ENCODE data around the gene LRRN3. TPM values are rescaled to one million over a fixed set of nuclear protein-coding genes. Genes with fewer than 3 reads are reported as not detected.
A peak's percentile ranks its signal among the peaks of the same experiment; 100 is the strongest.

Gene LRRN3
- total and polyA plus RNA-seq, 4 donors = 0.42 to 13.7 (median 2.9) TPM

DNA sequence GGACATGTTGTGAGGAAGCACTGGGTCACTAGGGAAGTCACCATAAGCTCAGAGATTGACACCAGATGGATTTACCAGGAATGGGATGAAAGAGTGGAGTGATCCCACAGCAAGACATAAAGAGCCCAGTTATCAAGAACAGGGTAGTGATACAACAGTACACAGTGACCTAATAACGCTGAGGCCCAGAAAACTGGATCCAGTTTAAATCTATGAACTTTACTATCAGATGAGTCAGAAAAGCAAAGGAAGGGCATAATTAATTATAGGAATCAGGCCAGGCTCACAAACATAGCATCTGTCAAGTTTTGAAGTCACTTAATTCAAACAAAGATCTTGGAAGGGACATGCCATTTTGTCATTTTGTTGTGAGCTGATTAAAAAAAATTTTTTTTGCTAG, 73.5 kb downstream of the LRRN3 start:
- Histone ChIP-seq H3K36me3 (ENCODE audit: control insufficient read depth in 4 of 4, insufficient read depth in 4 of 4, low read length in 4 of 4) (no peaks in the 10 kb centered on the region), H3K9me3 (ENCODE audit: control insufficient read depth in 4 of 4, insufficient read depth in 3 of 4, low read length in 3 of 4) (no peaks in the 10 kb centered on the region), H3K27ac (ENCODE audit: low read depth in 1 of 2, low read length in 1 of 2) (no peak overlapping the region), H3K4me1 (ENCODE audit: control insufficient read depth in 5 of 5, insufficient read depth in 5 of 5, low read length in 5 of 5) (no peaks in the 10 kb centered on the region), H3K4me3 (no peak overlapping the region), H3K9ac (ENCODE audit: insufficient read depth in 1 of 2, low read length in 2 of 2) (no peak overlapping the region), H3K27me3 (ENCODE audit: control insufficient read depth in 3 of 3, insufficient read depth in 3 of 3, low read length in 2 of 3) (no peaks in the 10 kb centered on the region)
- TF ChIP-seq, protein P1, sequence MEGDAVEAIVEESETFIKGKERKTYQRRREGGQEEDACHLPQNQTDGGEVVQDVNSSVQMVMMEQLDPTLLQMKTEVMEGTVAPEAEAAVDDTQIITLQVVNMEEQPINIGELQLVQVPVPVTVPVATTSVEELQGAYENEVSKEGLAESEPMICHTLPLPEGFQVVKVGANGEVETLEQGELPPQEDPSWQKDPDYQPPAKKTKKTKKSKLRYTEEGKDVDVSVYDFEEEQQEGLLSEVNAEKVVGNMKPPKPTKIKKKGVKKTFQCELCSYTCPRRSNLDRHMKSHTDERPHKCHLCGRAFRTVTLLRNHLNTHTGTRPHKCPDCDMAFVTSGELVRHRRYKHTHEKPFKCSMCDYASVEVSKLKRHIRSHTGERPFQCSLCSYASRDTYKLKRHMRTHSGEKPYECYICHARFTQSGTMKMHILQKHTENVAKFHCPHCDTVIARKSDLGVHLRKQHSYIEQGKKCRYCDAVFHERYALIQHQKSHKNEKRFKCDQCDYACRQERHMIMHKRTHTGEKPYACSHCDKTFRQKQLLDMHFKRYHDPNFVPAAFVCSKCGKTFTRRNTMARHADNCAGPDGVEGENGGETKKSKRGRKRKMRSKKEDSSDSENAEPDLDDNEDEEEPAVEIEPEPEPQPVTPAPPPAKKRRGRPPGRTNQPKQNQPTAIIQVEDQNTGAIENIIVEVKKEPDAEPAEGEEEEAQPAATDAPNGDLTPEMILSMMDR (IDR thresholded peaks at IDR 0.05; ENCODE audit: control extremely low read depth, extremely low read depth) = no peak
- DNase-seq = no peak
- ATAC-seq (ENCODE audit: insufficient read depth, low FRiP score) = no peak
- 95 to 97% methylated on average over 1 of the region's 1 CpG for WGBS, 2 donors

DNA sequence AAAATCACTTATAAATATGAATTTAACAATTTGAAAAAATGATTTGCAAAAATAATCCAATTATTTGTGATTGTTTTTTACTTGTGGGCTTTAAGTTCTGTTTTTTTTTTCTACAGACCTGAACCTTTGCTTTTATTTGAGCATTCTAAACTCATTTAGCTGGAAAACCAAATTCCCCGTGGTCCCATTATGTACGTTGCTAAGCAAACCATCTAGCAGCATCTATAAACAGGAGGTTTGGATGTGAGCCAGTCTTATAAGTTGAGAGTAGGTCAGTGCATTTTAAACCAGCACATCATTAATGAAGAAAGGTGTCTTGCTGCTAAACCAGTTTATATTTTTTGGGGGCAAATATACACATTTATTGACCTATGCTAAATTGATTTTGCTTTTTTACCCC, 77.3 kb downstream of the LRRN3 start:
- 59 to 63% methylated on average over 2 of the region's 2 CpGs for WGBS, 2 donors
- ATAC-seq (ENCODE audit: insufficient read depth, low FRiP score) (no peak), DNase-seq (peak; percentile 23 to 89 (median 87))
- Histone ChIP-seq H3K27ac (ENCODE audit: low read depth in 1 of 2, low read length in 1 of 2) (no peak overlapping the region), H3K9ac (ENCODE audit: insufficient read depth in 1 of 2, low read length in 2 of 2) (no peak overlapping the region), H3K27me3 (ENCODE audit: control insufficient read depth in 3 of 3, insufficient read depth in 3 of 3, low read length in 2 of 3) (no peaks in the 10 kb centered on the region), H3K4me1 (ENCODE audit: control insufficient read depth in 5 of 5, insufficient read depth in 5 of 5, low read length in 5 of 5) (no peaks in the 10 kb centered on the region), H3K9me3 (ENCODE audit: control insufficient read depth in 4 of 4, insufficient read depth in 3 of 4, low read length in 3 of 4) (no peaks in the 10 kb centered on the region), H3K36me3 (ENCODE audit: control insufficient read depth in 4 of 4, insufficient read depth in 4 of 4, low read length in 4 of 4) (no peaks in the 10 kb centered on the region), H3K4me3 (no peak overlapping the region)
- TF ChIP-seq, protein P1 (IDR thresholded peaks at IDR 0.05; ENCODE audit: control extremely low read depth, extremely low read depth) = no peak

DNA sequence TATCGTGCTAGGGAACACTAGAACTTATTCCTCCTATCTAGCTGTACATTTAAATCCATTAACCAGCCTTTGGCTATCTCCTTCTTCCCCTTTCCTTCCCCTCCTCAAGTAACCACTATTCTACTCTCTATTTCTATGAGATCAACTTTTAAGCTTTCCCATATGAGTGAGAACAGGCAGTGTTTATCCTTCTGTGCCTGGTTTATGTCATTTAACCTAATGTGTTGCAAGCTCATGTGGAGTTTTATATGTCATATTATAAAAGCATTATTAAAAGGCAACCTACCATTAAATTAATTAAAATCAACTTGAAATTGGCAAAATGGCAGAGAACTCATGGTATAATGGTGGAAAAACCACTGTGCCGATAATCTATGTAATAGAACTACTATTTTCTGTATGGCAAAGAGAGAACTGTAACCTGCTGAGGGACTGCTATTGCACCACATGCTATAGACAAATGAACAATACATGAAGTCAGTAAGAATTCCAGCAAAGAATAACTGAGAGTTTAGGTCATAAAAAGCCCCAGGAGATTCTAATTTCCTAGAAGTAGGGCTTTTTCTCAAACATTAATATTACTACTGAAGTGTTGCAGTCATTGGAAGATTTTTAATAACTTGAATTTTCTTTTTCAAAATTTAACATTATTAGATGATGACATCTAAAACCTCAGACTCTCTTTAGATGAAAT, 81.8 kb downstream of the LRRN3 start:
- no peak for ATAC-seq (ENCODE audit: insufficient read depth, low FRiP score)
- no peaks in the 10 kb centered on the region for H3K9me3 ChIP-seq (ENCODE audit: control insufficient read depth in 4 of 4, insufficient read depth in 3 of 4, low read length in 3 of 4)
- no peak overlapping the region for H3K27ac ChIP-seq (ENCODE audit: low read depth in 1 of 2, low read length in 1 of 2)
- no peaks in the 10 kb centered on the region for H3K4me1 ChIP-seq (ENCODE audit: control insufficient read depth in 5 of 5, insufficient read depth in 5 of 5, low read length in 5 of 5)
- no peaks in the 10 kb centered on the region for H3K27me3 ChIP-seq (ENCODE audit: control insufficient read depth in 3 of 3, insufficient read depth in 3 of 3, low read length in 2 of 3)
- no peak for DNase-seq
- H3K36me3 ChIP-seq (ENCODE audit: control insufficient read depth in 4 of 4, insufficient read depth in 4 of 4, low read length in 4 of 4) = no peaks in the 10 kb centered on the region
- TF ChIP-seq, protein P1 (IDR thresholded peaks at IDR 0.05; ENCODE audit: control extremely low read depth, extremely low read depth) = no peak
- 87 to 94% methylated on average over 2 of the region's 2 CpGs for WGBS, 2 donors
- H3K4me3 ChIP-seq = no peak overlapping the region
- H3K9ac ChIP-seq (ENCODE audit: insufficient read depth in 1 of 2, low read length in 2 of 2) = no peak overlapping the region

DNA sequence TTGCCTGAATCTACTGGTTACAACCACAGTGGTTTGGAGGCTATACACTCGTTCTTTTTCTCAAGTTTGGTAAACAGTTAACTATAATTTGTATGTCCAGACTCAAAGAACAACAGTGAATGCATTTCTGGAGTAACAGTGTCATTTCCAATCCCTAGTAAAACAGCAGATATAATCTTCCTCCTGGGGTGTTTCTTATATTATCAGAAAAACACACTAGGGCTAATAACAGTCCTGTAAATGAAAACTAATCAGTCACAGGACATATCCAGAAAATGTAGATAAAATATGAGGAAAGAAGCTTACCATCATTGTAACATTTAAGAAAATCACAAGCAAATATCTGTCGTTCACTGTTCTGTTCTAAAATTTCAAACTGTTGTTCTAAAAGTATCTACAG, 82.6 kb downstream of the LRRN3 start:
- no peaks in the 10 kb centered on the region for H3K4me1 ChIP-seq (ENCODE audit: control insufficient read depth in 5 of 5, insufficient read depth in 5 of 5, low read length in 5 of 5)
- H3K9me3 ChIP-seq (ENCODE audit: control insufficient read depth in 4 of 4, insufficient read depth in 3 of 4, low read length in 3 of 4) = no peaks in the 10 kb centered on the region
- H3K36me3 ChIP-seq (ENCODE audit: control insufficient read depth in 4 of 4, insufficient read depth in 4 of 4, low read length in 4 of 4) = no peaks in the 10 kb centered on the region
- 89% methylated on average over 2 of the region's 2 CpGs for WGBS, 2 donors
- no peak overlapping the region for H3K9ac ChIP-seq (ENCODE audit: insufficient read depth in 1 of 2, low read length in 2 of 2)
- TF ChIP-seq, protein P1 (IDR thresholded peaks at IDR 0.05; ENCODE audit: control extremely low read depth, extremely low read depth) = no peak
- DNase-seq (no peak), ATAC-seq (ENCODE audit: insufficient read depth, low FRiP score) (no peak)
- no peak overlapping the region for H3K27ac ChIP-seq (ENCODE audit: low read depth in 1 of 2, low read length in 1 of 2)
- no peaks in the 10 kb centered on the region for H3K27me3 ChIP-seq (ENCODE audit: control insufficient read depth in 3 of 3, insufficient read depth in 3 of 3, low read length in 2 of 3)
- H3K4me3 ChIP-seq = no peak overlapping the region
